Right lobe of liver (tissue), 4 donors: Measurements from ENCODE around the gene KCNK3.

Experiments used
- POLR2A ChIP-seq: fragments of 450-650 bp; IDR thresholded peaks from one replicate; pipeline ENCODE4 v1.6.1; 2017; ENCODE audit warnings: antibody characterized with exemption, mild to moderate bottlenecking
- TF ChIP-seq, protein P1 (sequence below), 4 donors: fragments of 200-600 bp in 3 of 4; fragments of 450-650 bp in 1 of 4; IDR thresholded peaks; one replicate each; pipeline versions ENCODE4 v1.5.1 to v1.8.0; 2016 to 2022; ENCODE audit warnings: antibody characterized with exemption in 4 of 4, mild to moderate bottlenecking in 2 of 4
- donor health status: DM: no; HTN: no; CAD: no.
- donor health status: DM: no; HTN: no; CAD: no.
- donor health status: DM: no; HTN: yes; CAD: no.

DNA sequence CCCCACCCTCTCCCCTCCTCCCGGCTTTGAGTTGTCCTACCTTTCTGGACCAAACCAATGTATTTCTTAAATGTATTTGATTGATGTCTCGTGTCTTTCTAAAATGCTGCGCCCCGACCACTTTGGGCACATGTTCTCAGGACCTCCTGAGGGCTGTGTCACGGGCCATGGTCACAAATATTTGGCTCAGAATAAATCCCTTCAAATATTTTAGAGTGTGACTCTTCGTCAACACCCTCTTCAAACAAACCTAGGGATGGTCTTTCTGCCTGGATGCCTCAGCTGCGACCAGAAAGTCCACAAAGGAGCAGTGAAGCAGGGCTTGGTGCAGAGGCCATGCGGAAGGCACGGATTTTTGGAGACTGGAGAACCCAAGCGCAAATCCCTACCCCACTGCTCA lies 70.5 kb downstream of the KCNK3 start:
- TF ChIP-seq, protein P1, sequence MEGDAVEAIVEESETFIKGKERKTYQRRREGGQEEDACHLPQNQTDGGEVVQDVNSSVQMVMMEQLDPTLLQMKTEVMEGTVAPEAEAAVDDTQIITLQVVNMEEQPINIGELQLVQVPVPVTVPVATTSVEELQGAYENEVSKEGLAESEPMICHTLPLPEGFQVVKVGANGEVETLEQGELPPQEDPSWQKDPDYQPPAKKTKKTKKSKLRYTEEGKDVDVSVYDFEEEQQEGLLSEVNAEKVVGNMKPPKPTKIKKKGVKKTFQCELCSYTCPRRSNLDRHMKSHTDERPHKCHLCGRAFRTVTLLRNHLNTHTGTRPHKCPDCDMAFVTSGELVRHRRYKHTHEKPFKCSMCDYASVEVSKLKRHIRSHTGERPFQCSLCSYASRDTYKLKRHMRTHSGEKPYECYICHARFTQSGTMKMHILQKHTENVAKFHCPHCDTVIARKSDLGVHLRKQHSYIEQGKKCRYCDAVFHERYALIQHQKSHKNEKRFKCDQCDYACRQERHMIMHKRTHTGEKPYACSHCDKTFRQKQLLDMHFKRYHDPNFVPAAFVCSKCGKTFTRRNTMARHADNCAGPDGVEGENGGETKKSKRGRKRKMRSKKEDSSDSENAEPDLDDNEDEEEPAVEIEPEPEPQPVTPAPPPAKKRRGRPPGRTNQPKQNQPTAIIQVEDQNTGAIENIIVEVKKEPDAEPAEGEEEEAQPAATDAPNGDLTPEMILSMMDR (IDR thresholded peaks at IDR 0.05): no peak
- TF ChIP-seq POLR2A: no peak
